HEK293 (cell line): Measurements from ENCODE around the gene HELQ.

Experiments
- CTCF ChIA-PET: fragments of 350-600 bp; formaldehyde crosslinking; extraction: SDS; loops from one replicate; lab custom pipeline; 2021; ENCODE audit warnings: antibody characterized with exemption; lab: Yijun Ruan, JAX
- POLR2A ChIA-PET: fragments of 300-600 bp; formaldehyde crosslinking; extraction: SDS; loops from one replicate; lab custom pipeline; 2020; ENCODE audit warnings: antibody characterized with exemption, inconsistent platforms; lab: Yijun Ruan, JAX
- H3K27ac ChIP-seq: fragments of 200-500 bp; sonication (Bioruptor generic); 2 replicates; pipeline ENCODE4 v1.5.1; 2014; ENCODE audit warnings: low read depth, low read length, control low read depth, inconsistent platforms; ENCODE audit errors: extremely low read depth
- H3K36me3 ChIP-seq, 2 experiments: fragments of 200-500 bp in 1 of 2; sonication (Bioruptor generic) in 1 of 2; 1 replicate in 1 of 2; 2 replicates in 1 of 2; pipeline ENCODE4 v1.5.1; 2014 to 2017; ENCODE audit warnings: inconsistent platforms in 2 of 2, low read length in 2 of 2; ENCODE audit not compliant: control insufficient read depth in 2 of 2, insufficient read depth in 1 of 2
- H3K4me1 ChIP-seq: fragments of 200-500 bp; sonication (Bioruptor generic); 2 replicates; pipeline ENCODE4 v1.5.1; 2014; ENCODE audit warnings: mild to moderate bottlenecking, low read length, inconsistent platforms; ENCODE audit not compliant: control insufficient read depth, insufficient read depth
- H3K4me3 ChIP-seq: 2 replicates; pipeline ENCODE4 v1.5.1; 2011; ENCODE audit warnings: low read depth, mild to moderate bottlenecking, control low read depth, low read length, moderate library complexity
- H3K9me3 ChIP-seq: fragments of 200-500 bp; sonication (Bioruptor generic); 2 replicates; pipeline ENCODE4 v1.5.1; 2014; ENCODE audit warnings: low read depth, low read length, inconsistent platforms; ENCODE audit not compliant: control insufficient read depth, insufficient read depth
- ELK4 ChIP-seq: IDR thresholded peaks from 2 replicates; pipeline ENCODE4 v1.6.1; 2011; ENCODE audit warnings: mild to moderate bottlenecking, low read depth, low read length, borderline replicate concordance
- KLF9 ChIP-seq: fragments of 450-650 bp; formaldehyde crosslinking; IDR thresholded peaks from 2 replicates; pipeline ENCODE4 v1.5.1; 2016; ENCODE audit warnings: missing biosample characterization, missing genetic modification characterization, low read depth
- PATZ1 ChIP-seq: fragments of 450-650 bp; formaldehyde crosslinking; IDR thresholded peaks from 2 replicates; pipeline ENCODE4 v1.5.1; 2016; ENCODE audit warnings: missing biosample characterization, missing genetic modification characterization
- PRDM6 ChIP-seq: fragments of 450-650 bp; formaldehyde crosslinking; IDR thresholded peaks from 2 replicates; pipeline ENCODE4 v1.5.1; 2017; ENCODE audit warnings: missing biosample characterization, missing genetic modification characterization
- SP2 ChIP-seq: fragments of 450-650 bp; formaldehyde crosslinking; IDR thresholded peaks from 2 replicates; pipeline ENCODE4 v1.5.1; 2016; ENCODE audit warnings: missing biosample characterization, missing genetic modification characterization
- TCF7L2 ChIP-seq: IDR thresholded peaks from 2 replicates; pipeline ENCODE4 v1.6.1; 2011; ENCODE audit warnings: low read depth, mild to moderate bottlenecking, inconsistent platforms, low read length, moderate library complexity, borderline replicate concordance
- TRIM28 ChIP-seq: IDR thresholded peaks from 2 replicates; pipeline ENCODE4 v1.6.1; 2011; ENCODE audit warnings: low read length, control low read depth, borderline replicate concordance
- ZBTB48 ChIP-seq: fragments of 450-650 bp; formaldehyde crosslinking; IDR thresholded peaks from 2 replicates; pipeline ENCODE4 v1.5.1; 2016; ENCODE audit warnings: missing biosample characterization, missing genetic modification characterization
- ZFP3 ChIP-seq: fragments of 450-650 bp; formaldehyde crosslinking; IDR thresholded peaks from 2 replicates; pipeline ENCODE4 v1.5.1; 2016; ENCODE audit warnings: low read depth, missing biosample characterization, missing genetic modification characterization
- ZNF2 ChIP-seq: fragments of 450-650 bp; formaldehyde crosslinking; IDR thresholded peaks from 2 replicates; pipeline ENCODE4 v1.5.1; 2016; ENCODE audit warnings: missing biosample characterization, missing genetic modification characterization
- ZNF24 ChIP-seq: fragments of 450-650 bp; formaldehyde crosslinking; IDR thresholded peaks from 2 replicates; pipeline ENCODE4 v1.5.1; 2016; ENCODE audit warnings: missing biosample characterization, missing genetic modification characterization
- ZNF248 ChIP-seq: fragments of 450-650 bp; formaldehyde crosslinking; IDR thresholded peaks from 2 replicates; pipeline ENCODE4 v1.5.1; 2017; ENCODE audit warnings: missing biosample characterization, missing genetic modification characterization
- ZNF26 ChIP-seq: fragments of 450-650 bp; formaldehyde crosslinking; IDR thresholded peaks from 2 replicates; pipeline ENCODE4 v1.5.1; 2016; ENCODE audit warnings: missing biosample characterization, missing genetic modification characterization
- ZNF366 ChIP-seq: fragments of 450-650 bp; formaldehyde crosslinking; conservative IDR thresholded peaks from 2 replicates; pipeline ENCODE4 v1.5.1; 2016; ENCODE audit warnings: missing biosample characterization, missing genetic modification characterization
- ZNF394 ChIP-seq: fragments of 450-650 bp; formaldehyde crosslinking; IDR thresholded peaks from 2 replicates; pipeline ENCODE4 v1.5.1; 2016; ENCODE audit warnings: missing biosample characterization, missing genetic modification characterization, mild to moderate bottlenecking, moderate library complexity, borderline replicate concordance
- ZNF404 ChIP-seq: fragments of 450-650 bp; formaldehyde crosslinking; IDR thresholded peaks from 2 replicates; pipeline ENCODE4 v1.5.1; 2017; ENCODE audit warnings: missing biosample characterization, missing genetic modification characterization
- ZNF501 ChIP-seq: fragments of 450-650 bp; formaldehyde crosslinking; IDR thresholded peaks from 2 replicates; pipeline ENCODE4 v1.5.1; 2016; ENCODE audit warnings: missing biosample characterization, missing genetic modification characterization
- ZNF561 ChIP-seq: fragments of 450-650 bp; IDR thresholded peaks from 2 replicates; pipeline ENCODE4 v1.5.1; 2018; ENCODE audit warnings: missing biosample characterization, missing genetic modification characterization, borderline replicate concordance
- ZNF624 ChIP-seq: fragments of 450-650 bp; formaldehyde crosslinking; IDR thresholded peaks from 2 replicates; pipeline ENCODE4 v1.5.1; 2017; ENCODE audit warnings: missing biosample characterization, missing genetic modification characterization
- ZNF76 ChIP-seq: fragments of 450-650 bp; formaldehyde crosslinking; IDR thresholded peaks from 2 replicates; pipeline ENCODE4; 2016; ENCODE audit warnings: low read depth, missing biosample characterization, missing genetic modification characterization, borderline replicate concordance
- ZNF785 ChIP-seq: fragments of 450-650 bp; formaldehyde crosslinking; IDR thresholded peaks from 2 replicates; pipeline ENCODE4 v1.5.1; 2016; ENCODE audit warnings: missing biosample characterization, missing genetic modification characterization
- ZNF837 ChIP-seq: fragments of 450-650 bp; formaldehyde crosslinking; IDR thresholded peaks from 2 replicates; pipeline ENCODE4 v1.5.1; 2016; ENCODE audit warnings: missing biosample characterization, missing genetic modification characterization
- ZSCAN18 ChIP-seq: fragments of 450-650 bp; formaldehyde crosslinking; IDR thresholded peaks from 2 replicates; pipeline ENCODE4 v1.5.1; 2016; ENCODE audit warnings: missing biosample characterization, missing genetic modification characterization
- ZSCAN5A ChIP-seq: fragments of 450-650 bp; formaldehyde crosslinking; IDR thresholded peaks from 2 replicates; pipeline ENCODE4 v1.5.1; 2016; ENCODE audit warnings: missing biosample characterization, missing genetic modification characterization
- ZXDB ChIP-seq: fragments of 450-650 bp; formaldehyde crosslinking; IDR thresholded peaks from 2 replicates; pipeline ENCODE4 v1.5.1; 2016; ENCODE audit warnings: missing biosample characterization, missing genetic modification characterization

Gene HELQ

GRCh38 chr4:83473423-83473822, 17.8 kb upstream of the HELQ start (continued):
- TF ChIP-seq PRDM6 (tag by site-specific recombination) (no peak), TCF7L2 (no peak), ZNF837 (no peak), ZSCAN18 (tag by site-specific recombination) (no peak)

GRCh38 chr4:83456184-83456501, 520 bp upstream of the HELQ start:
- no peaks in the 10 kb centered on the region for H3K4me1 ChIP-seq
- ChIA-PET POLR2A (interaction anchor here (0.8 to 1.6 kb wide), 6 partner anchors 43 to 1027 kb away, joined by 3 to 10 read pairs (median 3); partner anchors contain the start of genes COPS4, COQ2, GPAT3 and HNRNPDL), CTCF (no interaction called here)
- H3K36me3 ChIP-seq: peaks cover 11 to 59% of the 10 kb centered on the region in 2 experiments
- peak overlapping the region; percentile 32; the same call in 1 of the 2 replicates for H3K27ac ChIP-seq
- H3K4me3 ChIP-seq: peak overlapping the region; percentile 84
- H3K9me3 ChIP-seq: no peaks in the 10 kb centered on the region
- no peak for TF ChIP-seq ZFP3 (tag by site-specific recombination)
- TF ChIP-seq ZNF366: 0 out of 2 replicates have a peak, but pooled peaks have one; percentile 1
- TF ChIP-seq ZNF501 (tag by site-specific recombination): peak; percentile 7; the same call in 1 of the 2 replicates
- TF ChIP-seq ZNF2 (tag by site-specific recombination): 0 out of 2 replicates have a peak, but pooled peaks have one; percentile 8
- TF ChIP-seq TRIM28: peak; percentile 30; the same call in 1 of the 2 replicates

- Histone ChIP-seq H3K27ac (peak overlapping the region; percentile 89; the same call in 1 of the 2 replicates), H3K4me3 (peak overlapping the region; percentile 84), H3K9me3 (no peaks in the 10 kb centered on the region), H3K36me3 (peaks cover 0 to 45% of the 10 kb centered on the region in 2 experiments; a peak in 2 of 3 replicates), H3K4me1 (no peaks in the 10 kb centered on the region)
- ChIA-PET CTCF (interaction anchor here (0.6 kb wide), 1 partner anchor 774 kb away, joined by 5 read pairs; no protein-coding TSS in a partner anchor), POLR2A (interaction anchor here (1.3 to 1.6 kb wide), 2 partner anchors 170 to 443 kb away, joined by 6 to 10 read pairs; partner anchors contain the start of gene COQ2)
- TF ChIP-seq ZNF785 (tag by site-specific recombination) (no peak), ZXDB (tag by site-specific recombination) (no peak), ZNF26 (tag by site-specific recombination) (no peak), ZNF624 (no peak), ZNF248 (tag by site-specific recombination) (no peak), ZNF394 (no peak), ZSCAN5A (tag by site-specific recombination) (no peak), ZNF404 (tag by site-specific recombination) (no peak), ZNF76 (no peak), ELK4 (no peak), SP2 (tag by site-specific recombination) (no peak), ZNF24 (tag by site-specific recombination) (no peak), ZBTB48 (tag by site-specific recombination) (no peak), ZNF561 (tag by site-specific recombination) (no peak), KLF9 (tag by site-specific recombination) (no peak), PATZ1 (tag by site-specific recombination) (no peak)
Observed at GRCh38 chr4:83454686-83455085, 937 bp downstream of the HELQ start.
